Measurements from ENCODE around the gene SCAI. TPM values are rescaled to one million over a fixed set of nuclear protein-coding genes. Genes with fewer than 3 reads are reported as not detected.

SCAI gene
- total and polyA plus RNA-seq, 3 donors from 2014 or later: 4.7 to 14.5 (median 12.8) TPM

DNA sequence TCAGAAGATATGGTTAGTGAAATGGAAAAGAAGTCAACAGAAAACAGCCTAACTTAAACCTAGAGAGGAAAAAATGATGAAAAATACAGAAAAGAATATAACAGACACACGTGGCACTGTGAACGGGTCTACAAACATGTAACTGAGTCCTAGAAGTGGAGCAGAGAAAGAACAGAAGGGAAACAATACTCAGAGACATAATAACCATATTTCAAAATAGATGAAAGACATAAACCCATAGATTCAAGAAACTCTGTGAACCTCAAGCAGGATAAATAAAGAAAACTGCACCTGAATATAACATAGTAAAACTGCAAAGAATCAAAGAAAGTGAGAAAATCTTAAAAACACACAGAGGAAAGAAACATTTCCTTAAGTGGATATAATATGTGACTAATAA, 134.7 kb downstream of the SCAI start:
- no peak for TF ChIP-seq POLR2A (IDR thresholded peaks at IDR 0.05)
- TF ChIP-seq, protein P1, sequence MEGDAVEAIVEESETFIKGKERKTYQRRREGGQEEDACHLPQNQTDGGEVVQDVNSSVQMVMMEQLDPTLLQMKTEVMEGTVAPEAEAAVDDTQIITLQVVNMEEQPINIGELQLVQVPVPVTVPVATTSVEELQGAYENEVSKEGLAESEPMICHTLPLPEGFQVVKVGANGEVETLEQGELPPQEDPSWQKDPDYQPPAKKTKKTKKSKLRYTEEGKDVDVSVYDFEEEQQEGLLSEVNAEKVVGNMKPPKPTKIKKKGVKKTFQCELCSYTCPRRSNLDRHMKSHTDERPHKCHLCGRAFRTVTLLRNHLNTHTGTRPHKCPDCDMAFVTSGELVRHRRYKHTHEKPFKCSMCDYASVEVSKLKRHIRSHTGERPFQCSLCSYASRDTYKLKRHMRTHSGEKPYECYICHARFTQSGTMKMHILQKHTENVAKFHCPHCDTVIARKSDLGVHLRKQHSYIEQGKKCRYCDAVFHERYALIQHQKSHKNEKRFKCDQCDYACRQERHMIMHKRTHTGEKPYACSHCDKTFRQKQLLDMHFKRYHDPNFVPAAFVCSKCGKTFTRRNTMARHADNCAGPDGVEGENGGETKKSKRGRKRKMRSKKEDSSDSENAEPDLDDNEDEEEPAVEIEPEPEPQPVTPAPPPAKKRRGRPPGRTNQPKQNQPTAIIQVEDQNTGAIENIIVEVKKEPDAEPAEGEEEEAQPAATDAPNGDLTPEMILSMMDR (IDR thresholded peaks at IDR 0.05): no peak
- Histone ChIP-seq H3K36me3 (ENCODE audit: low read depth, missing control alignments) (no peaks in the 10 kb centered on the region), H3K27ac (no peak overlapping the region), H3K4me1 (no peaks in the 10 kb centered on the region), H3K9me3 (no peaks in the 10 kb centered on the region), H3K27me3 (no peaks in the 10 kb centered on the region), H3K4me3 (no peak overlapping the region)
- intact Hi-C loops (cut with DNase I; ENCODE audit: low total_unique reads): no loop called here
- WGBS, 2 donors: 89 to 93% methylated on average over 2 of the region's 2 CpGs
- no peak for DNase-seq

DNA sequence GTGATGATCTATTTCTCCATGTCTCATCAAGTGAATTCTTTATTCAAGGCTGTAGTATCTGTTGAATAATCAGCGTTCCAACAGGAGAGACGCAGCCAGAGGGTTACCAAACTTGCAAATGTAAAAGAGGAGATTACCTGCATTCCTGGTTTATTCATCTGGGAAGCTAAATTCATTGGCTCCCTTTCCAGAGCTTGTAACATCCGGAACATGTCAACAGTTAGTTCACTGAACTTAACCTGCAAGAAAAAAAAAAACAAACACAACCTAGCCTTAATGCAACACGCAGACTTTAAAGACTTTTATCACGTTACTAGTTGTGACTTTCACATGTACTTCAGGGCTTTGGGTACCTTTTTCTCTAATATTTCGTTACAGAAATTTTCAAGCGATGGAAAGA, 140.0 kb downstream of the SCAI start:
- Histone ChIP-seq H3K27ac (no peak overlapping the region), H3K36me3 (ENCODE audit: low read depth, missing control alignments) (no peaks in the 10 kb centered on the region), H3K9me3 (no peaks in the 10 kb centered on the region), H3K27me3 (no peaks in the 10 kb centered on the region), H3K4me3 (no peak overlapping the region), H3K4me1 (no peaks in the 10 kb centered on the region)
- intact Hi-C loops (cut with DNase I; ENCODE audit: low total_unique reads): no loop called here
- DNase-seq: no peak
- WGBS, 2 donors: 93 to 94% methylated on average over 7 of the region's 7 CpGs
- TF ChIP-seq, protein P1 (IDR thresholded peaks at IDR 0.05): no peak
- no peak for TF ChIP-seq POLR2A (IDR thresholded peaks at IDR 0.05)

DNA sequence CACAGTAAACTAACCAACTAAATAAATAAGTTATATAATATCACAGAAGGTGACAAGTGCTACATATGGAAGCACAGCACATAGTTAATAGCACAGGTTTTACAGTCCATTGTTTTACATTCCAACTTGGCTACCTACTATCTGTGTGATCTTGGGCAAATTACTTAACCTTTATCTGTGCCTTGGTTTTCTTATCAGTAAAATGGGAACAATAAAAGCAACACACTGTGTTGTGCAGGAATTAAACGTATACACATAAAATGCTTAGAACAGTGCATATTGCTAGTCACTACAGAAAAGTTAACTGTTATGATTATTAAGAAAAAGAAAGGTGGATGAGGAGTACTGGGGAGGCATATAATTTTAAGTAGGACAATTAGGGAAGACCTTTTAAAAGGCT, 159.6 kb downstream of the SCAI start:
- Histone ChIP-seq H3K36me3 (ENCODE audit: low read depth, missing control alignments) (no peaks in the 10 kb centered on the region), H3K9me3 (no peaks in the 10 kb centered on the region), H3K4me3 (no peak overlapping the region), H3K27me3 (no peaks in the 10 kb centered on the region), H3K4me1 (no peaks in the 10 kb centered on the region), H3K27ac (no peak overlapping the region)
- 68 to 78% methylated on average over 1 of the region's 1 CpG for WGBS, 2 donors
- DNase-seq: no peak
- intact Hi-C loops (cut with DNase I; ENCODE audit: low total_unique reads): no loop called here
- TF ChIP-seq POLR2A (IDR thresholded peaks at IDR 0.05): no peak
- TF ChIP-seq, protein P1 (IDR thresholded peaks at IDR 0.05): no peak

DNA sequence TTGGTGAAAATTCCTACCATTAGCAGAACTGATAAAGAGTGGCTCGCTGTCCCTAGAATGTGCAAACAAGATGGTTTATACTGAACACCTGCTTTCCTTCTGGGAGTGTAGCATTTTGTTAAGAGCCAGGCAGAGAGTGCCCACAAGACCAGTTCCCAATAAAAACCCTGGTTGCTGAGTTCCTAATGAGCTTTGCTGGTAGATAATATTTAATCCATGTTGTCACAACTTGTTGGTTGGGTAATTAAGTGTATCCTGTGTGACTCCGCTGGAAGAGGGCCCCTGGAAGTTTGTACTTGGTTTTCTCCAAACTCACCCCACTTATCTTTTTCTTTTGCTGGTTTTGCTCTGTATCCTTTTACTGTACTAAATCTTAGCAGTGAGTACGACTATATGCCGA, 162.9 kb downstream of the SCAI start:
- 96 to 99% methylated on average over 4 of the region's 4 CpGs for WGBS, 2 donors
- no peak for TF ChIP-seq POLR2A (IDR thresholded peaks at IDR 0.05)
- TF ChIP-seq, protein P1 (IDR thresholded peaks at IDR 0.05): no peak
- Histone ChIP-seq H3K36me3 (ENCODE audit: low read depth, missing control alignments) (no peaks in the 10 kb centered on the region), H3K27me3 (no peaks in the 10 kb centered on the region), H3K4me1 (no peaks in the 10 kb centered on the region), H3K27ac (no peak overlapping the region), H3K9me3 (no peaks in the 10 kb centered on the region), H3K4me3 (no peak overlapping the region)
- no peak for DNase-seq
- intact Hi-C loops (cut with DNase I; ENCODE audit: low total_unique reads): no loop called here

DNA sequence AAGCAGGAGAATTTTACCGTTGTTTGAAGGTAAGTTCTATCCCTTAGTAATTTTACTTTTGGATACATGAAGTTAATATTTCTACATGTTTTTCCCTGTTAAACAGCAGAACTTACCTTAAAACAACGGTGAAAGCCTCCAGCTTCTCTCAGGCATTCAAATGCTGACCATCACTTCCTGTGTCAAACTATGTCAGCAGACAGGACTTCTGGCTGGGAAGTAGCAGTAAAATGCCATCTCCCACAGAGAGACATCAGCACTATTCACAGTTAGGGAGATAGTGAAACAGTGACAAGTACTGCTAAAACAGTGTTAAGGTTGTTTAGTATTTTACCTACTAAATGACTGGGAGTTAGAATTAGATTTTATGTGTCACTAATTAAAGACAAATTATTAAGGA, 168.2 kb downstream of the SCAI start:
- Histone ChIP-seq H3K9me3 (no peaks in the 10 kb centered on the region), H3K4me1 (no peaks in the 10 kb centered on the region), H3K27me3 (no peaks in the 10 kb centered on the region), H3K4me3 (no peak overlapping the region), H3K27ac (no peak overlapping the region), H3K36me3 (ENCODE audit: low read depth, missing control alignments) (no peaks in the 10 kb centered on the region)
- TF ChIP-seq, protein P1 (IDR thresholded peaks at IDR 0.05): no peak
- no peak for TF ChIP-seq POLR2A (IDR thresholded peaks at IDR 0.05)
- intact Hi-C loops (cut with DNase I; ENCODE audit: low total_unique reads): no loop called here
- WGBS, 2 donors: 52 to 74% methylated on average over 2 of the region's 2 CpGs
- no peak for DNase-seq
